Measurements from ENCODE around the gene MRPL10.

The MRPL10 gene

GRCh38 chr17:47839071-47839470 is 7.7 kb upstream of the MRPL10 start:
- no peak for TF ChIP-seq CTCF (IDR thresholded peaks at IDR 0.05; ENCODE audit: extremely low read depth, missing control alignments)
- DNase-seq (ENCODE audit: low spot score), result no peak

GRCh38 chr17:47838636-47839035 is 7.3 kb upstream of the MRPL10 start:
- DNase-seq (ENCODE audit: low spot score), result no peak
- TF ChIP-seq CTCF (IDR thresholded peaks at IDR 0.05; ENCODE audit: extremely low read depth, missing control alignments), result no peak

- no peak for DNase-seq (ENCODE audit: low spot score)
- no peak for TF ChIP-seq CTCF (IDR thresholded peaks at IDR 0.05; ENCODE audit: extremely low read depth, missing control alignments)
These were observed 6.2 kb upstream of the MRPL10 start for GRCh38 chr17:47837401-47838039.

GRCh38 chr17:47836601-47837000 is 5.3 kb upstream of the MRPL10 start:
- DNase-seq (ENCODE audit: low spot score), result no peak
- no peak for TF ChIP-seq CTCF (IDR thresholded peaks at IDR 0.05; ENCODE audit: extremely low read depth, missing control alignments)

GRCh38 chr17:47834756-47835155 is 3.4 kb upstream of the MRPL10 start:
- no peak for TF ChIP-seq CTCF (IDR thresholded peaks at IDR 0.05; ENCODE audit: extremely low read depth, missing control alignments)
- DNase-seq (ENCODE audit: low spot score), result no peak

GRCh38 chr17:47831934-47832327 is 590 bp upstream of the MRPL10 start:
- no peak for DNase-seq (ENCODE audit: low spot score)
- no peak for TF ChIP-seq CTCF (IDR thresholded peaks at IDR 0.05; ENCODE audit: extremely low read depth, missing control alignments)

- no peak for DNase-seq (ENCODE audit: low spot score)
These were observed 842 bp downstream of the MRPL10 start for GRCh38 chr17:47830396-47831002.

More at GRCh38 chr17:47830396-47831002, 842 bp downstream of the MRPL10 start:
- TF ChIP-seq CTCF (IDR thresholded peaks at IDR 0.05; ENCODE audit: extremely low read depth, missing control alignments), result no peak
